ENCODE measurements around the gene C8A.

Gene C8A

GRCh38 chr1:56837244-56837939 lies 17.2 kb upstream of the C8A start:
- DNase-seq (ENCODE audit: low read depth in 1 of 2, low spot score in 1 of 2), result no peak

- no peak for DNase-seq (ENCODE audit: low read depth in 1 of 2, low spot score in 1 of 2)
Observed at GRCh38 chr1:56838759-56839158, 15.8 kb upstream of the C8A start.

- no peak for DNase-seq (ENCODE audit: low read depth in 1 of 2, low spot score in 1 of 2)
Observed at GRCh38 chr1:56843544-56843943, 11.1 kb upstream of the C8A start.

- DNase-seq (ENCODE audit: low read depth in 1 of 2, low spot score in 1 of 2), result no peak
Observed at GRCh38 chr1:56844545-56845136, 10.0 kb upstream of the C8A start.

- DNase-seq (ENCODE audit: low read depth in 1 of 2, low spot score in 1 of 2), result no peak
Observed at GRCh38 chr1:56845343-56845742, 9.3 kb upstream of the C8A start.

GRCh38 chr1:56849750-56850149 lies 4.8 kb upstream of the C8A start:
- no peak for DNase-seq (ENCODE audit: low read depth in 1 of 2, low spot score in 1 of 2)

- no peak for DNase-seq (ENCODE audit: low read depth in 1 of 2, low spot score in 1 of 2)
Observed at GRCh38 chr1:56850411-56850810, 4.2 kb upstream of the C8A start.

GRCh38 chr1:56850922-56851321 lies 3.7 kb upstream of the C8A start:
- DNase-seq (ENCODE audit: low read depth in 1 of 2, low spot score in 1 of 2), result no peak

GRCh38 chr1:56852476-56852875 lies 2.1 kb upstream of the C8A start:
- no peak for DNase-seq (ENCODE audit: low read depth in 1 of 2, low spot score in 1 of 2)

- no peak for DNase-seq (ENCODE audit: low read depth in 1 of 2, low spot score in 1 of 2)
Observed at GRCh38 chr1:56855190-56855589, 593 bp downstream of the C8A start.

- no peak for DNase-seq (ENCODE audit: low read depth in 1 of 2, low spot score in 1 of 2)
Observed at GRCh38 chr1:56856186-56856585, 1.6 kb downstream of the C8A start.

- DNase-seq (ENCODE audit: low read depth in 1 of 2, low spot score in 1 of 2), result no peak
Observed at GRCh38 chr1:56859287-56859686, 4.7 kb downstream of the C8A start.

- no peak for DNase-seq (ENCODE audit: low read depth in 1 of 2, low spot score in 1 of 2)
Observed at GRCh38 chr1:56863265-56863992, 8.8 kb downstream of the C8A start.

- no peak for DNase-seq (ENCODE audit: low read depth in 1 of 2, low spot score in 1 of 2)
Observed at GRCh38 chr1:56864430-56864829, 9.8 kb downstream of the C8A start.

- DNase-seq (ENCODE audit: low read depth in 1 of 2, low spot score in 1 of 2), result no peak
Observed at GRCh38 chr1:56866656-56867055, 12.1 kb downstream of the C8A start.

GRCh38 chr1:56867491-56867890 lies 12.9 kb downstream of the C8A start:
- no peak for DNase-seq (ENCODE audit: low read depth in 1 of 2, low spot score in 1 of 2)

GRCh38 chr1:56868761-56869160 lies 14.2 kb downstream of the C8A start:
- DNase-seq (ENCODE audit: low read depth in 1 of 2, low spot score in 1 of 2), result no peak

GRCh38 chr1:56872597-56872996 lies 18.0 kb downstream of the C8A start:
- no peak for DNase-seq (ENCODE audit: low read depth in 1 of 2, low spot score in 1 of 2)

GRCh38 chr1:56873213-56873612 lies 18.6 kb downstream of the C8A start:
- no peak for DNase-seq (ENCODE audit: low read depth in 1 of 2, low spot score in 1 of 2)

- DNase-seq (ENCODE audit: low read depth in 1 of 2, low spot score in 1 of 2), result no peak
Observed at GRCh38 chr1:56874689-56875088, 20.1 kb downstream of the C8A start.

GRCh38 chr1:56877973-56878372 lies 23.4 kb downstream of the C8A start:
- no peak for DNase-seq (ENCODE audit: low read depth in 1 of 2, low spot score in 1 of 2)

GRCh38 chr1:56880774-56881173 lies 26.2 kb downstream of the C8A start:
- DNase-seq (ENCODE audit: low read depth in 1 of 2, low spot score in 1 of 2), result no peak
